SIG-M5 treated with dmso at 0.1 percent for 504 hours (cell line): ENCODE measurements around the gene BRSK2.
"Not testable (repeated sequence)": the region's sequence is repeated elsewhere in the genome, so short reads cannot be mapped to it uniquely, and the experiment has no call there.

Experiments
- DNase-seq: peaks from one replicate; lab custom pipeline; 2025; ENCODE audit not compliant: unreplicated experiment; lab: John Stamatoyannopoulos, UW

BRSK2 gene

DNA sequence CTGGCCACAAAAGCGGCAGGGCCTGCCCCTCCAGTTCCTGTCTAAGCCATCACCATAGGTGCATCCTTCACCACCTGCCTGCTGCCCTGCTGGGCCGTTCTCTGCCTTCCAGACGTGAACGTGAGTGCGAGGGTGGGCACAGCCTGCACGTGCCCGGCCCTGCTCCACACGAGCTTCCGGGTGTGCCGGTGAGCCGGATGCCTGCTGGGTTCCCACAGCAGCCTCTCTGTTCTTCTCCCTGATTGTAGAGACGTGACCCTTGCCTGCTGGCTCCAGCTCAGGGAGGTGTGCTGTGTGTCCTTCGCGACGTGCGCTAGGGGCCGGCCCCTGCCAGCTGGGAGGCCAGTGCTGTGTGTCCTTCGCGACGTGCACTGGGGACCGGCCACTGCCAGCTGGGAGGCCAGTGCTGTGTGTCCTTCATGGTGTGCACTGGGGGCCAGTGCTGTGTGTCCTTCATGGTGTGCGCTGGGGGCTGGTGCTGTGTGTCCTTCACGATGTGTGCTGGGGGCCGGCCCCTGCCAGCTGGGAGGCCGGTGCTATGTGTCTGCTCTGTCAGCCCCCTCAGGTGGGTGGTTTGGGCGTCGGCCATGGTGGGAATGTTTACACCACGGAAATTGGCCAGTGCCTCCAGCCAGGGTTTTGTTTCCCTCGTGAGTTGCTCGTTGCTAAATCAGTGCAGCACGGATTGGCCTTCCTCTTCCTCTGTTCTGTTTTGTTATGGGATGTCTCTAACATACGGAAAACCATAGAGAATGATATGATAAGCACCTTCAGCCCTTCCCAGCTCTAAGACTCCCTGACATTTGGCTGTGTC, 35.4 kb upstream of the BRSK2 start:
- no peak for DNase-seq

DNA sequence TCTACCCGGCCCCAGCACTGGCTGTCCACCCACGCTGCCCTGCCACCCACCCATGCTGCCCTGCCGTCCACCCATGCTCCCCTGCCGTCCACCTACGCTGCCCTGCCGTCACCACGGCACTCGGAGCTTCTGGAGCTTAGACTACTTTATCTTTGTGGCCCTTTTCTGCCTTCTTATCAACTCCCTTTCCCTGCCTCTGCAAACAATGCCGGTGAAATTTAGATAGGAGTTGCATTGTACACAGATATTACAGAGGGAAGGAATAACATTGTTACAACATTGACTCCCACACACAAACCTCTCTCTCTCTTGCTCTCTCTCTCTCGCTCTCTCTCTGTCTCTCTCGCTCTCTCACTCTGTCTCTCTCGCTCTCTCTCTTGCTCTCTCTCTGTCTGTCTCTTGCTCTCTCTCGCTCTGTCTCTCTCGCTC, 33.7 kb upstream of the BRSK2 start:
- DNase-seq, result no peak

DNA sequence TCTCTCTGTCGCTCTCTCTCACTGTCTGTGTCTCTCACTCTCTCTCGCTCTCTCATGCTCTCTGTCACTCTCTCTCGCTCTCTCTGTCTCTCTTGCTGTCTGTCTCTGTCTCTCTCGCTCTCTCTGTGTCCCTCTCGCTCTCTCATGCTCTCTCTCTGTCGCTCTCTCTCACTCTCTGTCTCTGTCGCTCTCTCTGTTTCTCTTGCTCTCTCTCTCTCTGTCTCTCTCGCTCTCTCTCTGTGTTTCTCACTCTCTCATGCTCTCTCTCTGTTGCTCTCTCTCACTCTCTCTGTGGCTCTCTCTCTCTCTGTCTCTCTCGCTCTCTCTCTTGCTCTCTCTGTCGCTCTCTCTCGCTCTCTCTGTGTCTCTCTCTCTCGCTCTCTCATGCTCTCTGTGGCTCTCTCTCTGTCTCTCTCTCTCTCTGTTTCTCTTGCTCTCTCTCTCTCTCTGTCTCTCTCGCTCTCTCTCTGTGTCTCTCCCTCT, 33.2 kb upstream of the BRSK2 start:
- no peak for DNase-seq

DNA sequence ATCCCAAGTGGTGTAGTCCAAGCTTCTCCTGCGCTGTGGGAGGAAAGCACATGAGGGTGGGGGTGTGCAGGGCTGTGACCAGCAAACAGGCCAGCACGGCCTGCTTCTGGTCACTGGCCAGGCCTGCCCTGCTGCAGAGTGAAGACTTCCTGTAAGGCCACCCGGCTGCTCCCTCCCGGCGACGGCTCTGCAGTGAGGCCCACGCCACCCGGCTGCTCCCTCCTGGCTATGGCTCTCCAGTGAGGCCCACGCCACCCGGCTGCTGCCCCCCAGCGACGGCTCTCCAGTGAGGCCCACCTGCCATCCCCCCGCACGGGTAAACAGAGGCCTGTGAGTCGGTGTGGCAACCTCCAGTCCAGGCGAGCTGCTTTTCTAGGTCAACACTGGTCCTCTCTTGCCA, 31.4 kb upstream of the BRSK2 start:
- DNase-seq, result no peak

DNA sequence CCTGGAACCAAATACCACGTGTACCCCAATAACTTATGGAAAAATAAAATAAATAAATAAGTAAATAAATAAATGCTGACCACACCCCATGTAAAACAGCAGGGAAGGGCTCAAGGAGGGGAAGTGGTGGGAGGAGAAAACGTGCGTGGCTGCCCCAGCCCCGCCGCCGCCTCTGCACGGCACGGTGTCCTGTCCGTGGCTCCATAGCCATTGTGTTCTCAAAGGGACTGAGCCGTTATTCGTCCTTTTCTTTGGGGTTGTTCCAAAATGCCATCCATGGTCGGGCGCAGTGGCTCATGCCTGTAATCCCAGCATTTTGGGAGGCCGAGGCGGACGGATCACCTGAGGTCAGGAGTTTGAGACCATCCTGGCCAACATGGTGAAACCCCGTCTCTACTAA, 30.8 kb upstream of the BRSK2 start:
- not testable (repeated sequence) for DNase-seq

DNA sequence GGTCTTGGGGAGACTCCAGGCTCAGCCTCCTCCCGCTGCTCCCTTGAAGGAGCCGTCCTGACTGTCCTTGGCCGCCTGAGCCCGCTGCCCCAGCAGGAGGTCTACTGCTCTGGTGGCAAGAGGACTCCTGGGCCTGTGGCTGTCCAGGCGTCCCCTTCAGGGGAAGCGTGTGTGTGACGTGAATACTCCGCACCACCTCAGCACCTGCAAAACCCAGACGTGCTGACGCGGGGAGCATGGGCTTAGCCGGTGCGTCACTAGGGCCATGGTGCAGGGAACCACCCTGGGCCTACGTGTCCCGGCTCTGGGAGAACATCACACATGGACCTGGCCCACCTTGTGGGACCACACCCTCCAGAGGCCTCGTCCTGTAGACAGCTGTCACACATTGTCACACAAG, 30.2 kb upstream of the BRSK2 start:
- no peak for DNase-seq

DNA sequence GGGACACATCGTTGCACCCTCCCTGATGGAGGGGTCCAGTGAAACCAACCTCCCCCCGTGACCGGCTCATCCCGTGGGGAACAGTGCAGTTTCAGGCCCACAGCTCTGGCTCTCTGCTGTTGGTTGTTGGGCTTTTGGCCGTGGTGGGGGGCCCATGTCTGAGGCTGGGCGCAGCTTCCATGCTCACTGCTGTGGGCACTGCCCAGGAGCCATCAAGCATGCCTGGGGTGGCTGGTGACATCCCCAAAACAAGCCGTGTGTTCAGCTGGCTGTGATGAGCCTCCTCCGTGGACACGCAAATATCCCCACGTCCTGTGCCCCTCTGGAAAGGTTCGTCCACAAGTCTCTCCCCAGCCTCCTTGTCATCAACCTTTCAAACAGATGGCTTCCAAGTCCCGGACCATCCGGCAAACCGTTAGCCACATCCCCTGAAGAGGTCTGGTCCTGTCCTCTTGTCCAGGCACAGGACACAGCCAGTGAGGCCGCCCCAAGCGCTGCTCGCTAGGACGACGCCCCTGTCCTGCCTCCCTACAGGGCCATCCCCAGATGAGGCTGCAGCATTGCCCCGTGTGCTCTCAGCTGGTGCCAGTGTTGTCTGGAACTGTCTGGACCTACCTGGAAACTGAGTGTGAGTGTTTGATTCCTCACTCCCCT, 29.4 kb upstream of the BRSK2 start:
- DNase-seq, result no peak

DNA sequence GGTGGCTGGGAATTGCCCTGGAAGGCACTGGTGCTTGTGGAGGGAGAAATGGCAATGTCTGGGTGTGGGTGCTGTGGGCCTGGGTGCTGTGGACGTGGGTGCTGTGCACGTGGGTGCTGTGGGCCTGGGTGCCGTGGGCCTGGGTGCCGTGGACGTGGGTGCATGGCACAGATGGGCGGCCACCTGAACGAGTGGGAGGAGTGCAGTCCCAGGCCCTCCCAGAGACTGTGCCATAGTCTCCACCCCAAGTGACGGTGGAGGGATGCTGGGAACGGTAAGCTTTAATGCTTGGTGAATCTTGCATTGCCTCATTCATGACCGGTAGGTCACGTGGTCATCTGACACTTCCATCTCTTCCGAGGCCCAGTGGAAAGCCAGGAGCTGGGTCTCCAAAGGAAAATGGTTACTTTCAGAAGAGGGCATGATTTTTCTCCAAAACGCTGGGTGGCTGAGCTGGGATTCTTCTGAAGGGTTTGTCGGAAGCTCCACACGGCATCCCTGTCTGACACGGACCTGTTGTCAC, 28.8 kb upstream of the BRSK2 start:
- DNase-seq, result no peak

DNA sequence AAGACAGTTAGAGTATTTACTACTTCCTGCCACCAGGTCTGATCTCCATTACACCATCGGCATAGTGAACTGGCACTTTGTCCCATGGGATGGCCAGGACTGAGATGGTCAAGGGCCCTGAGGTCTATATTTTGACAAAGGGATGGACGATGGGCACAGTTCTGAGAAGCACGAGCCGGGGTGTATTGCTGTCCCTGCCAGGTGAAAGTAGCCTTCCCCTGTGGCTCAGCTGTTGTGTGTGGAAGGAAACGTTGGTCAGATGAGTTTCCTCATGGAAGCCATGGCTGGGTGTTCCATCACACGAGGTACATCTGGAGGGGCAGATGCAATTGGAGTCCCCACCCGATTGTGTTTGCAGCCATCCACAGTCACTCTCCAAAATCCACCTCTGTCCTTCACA, 27.9 kb upstream of the BRSK2 start:
- DNase-seq, result no peak

DNA sequence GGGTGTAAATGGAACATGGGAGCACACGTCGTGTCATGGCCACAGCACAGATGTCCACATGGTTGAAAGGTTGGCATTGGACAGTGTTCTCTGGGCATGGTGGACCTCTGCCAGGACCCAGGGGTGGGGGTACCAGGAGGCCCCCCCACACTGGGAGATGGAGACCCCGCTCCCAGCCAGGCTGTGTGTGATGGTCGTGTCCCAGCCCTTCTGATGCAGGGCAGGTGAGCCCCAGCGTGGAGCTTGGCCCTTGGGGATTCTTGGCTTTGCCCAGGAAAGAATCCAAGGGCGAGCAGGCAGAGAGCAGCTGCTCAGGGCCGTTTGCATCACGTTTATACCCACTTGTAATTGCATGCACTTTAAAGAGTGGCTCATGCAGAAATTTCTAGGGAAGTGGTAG, 22.0 kb upstream of the BRSK2 start:
- no peak for DNase-seq

DNA sequence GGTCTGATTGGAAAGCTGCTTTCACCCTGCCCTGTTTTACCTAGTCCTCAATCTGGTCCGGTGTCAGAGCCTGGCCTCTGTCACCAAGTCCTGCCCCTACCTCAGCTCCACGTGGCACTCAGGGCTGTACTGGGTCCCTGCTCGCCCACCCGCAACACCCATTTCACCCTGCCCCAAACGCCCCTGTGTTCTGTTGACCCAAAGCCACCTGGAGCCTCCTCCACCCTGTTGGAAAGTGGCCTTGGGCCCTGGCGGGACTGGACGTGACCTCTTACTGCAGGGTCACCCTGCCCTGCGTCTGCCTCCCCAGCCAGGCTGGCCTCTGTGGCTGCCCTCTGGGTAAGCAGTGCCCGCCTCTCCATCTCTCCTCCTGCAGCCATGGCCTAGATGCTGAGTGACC, 21.5 kb upstream of the BRSK2 start:
- DNase-seq, result no peak

DNA sequence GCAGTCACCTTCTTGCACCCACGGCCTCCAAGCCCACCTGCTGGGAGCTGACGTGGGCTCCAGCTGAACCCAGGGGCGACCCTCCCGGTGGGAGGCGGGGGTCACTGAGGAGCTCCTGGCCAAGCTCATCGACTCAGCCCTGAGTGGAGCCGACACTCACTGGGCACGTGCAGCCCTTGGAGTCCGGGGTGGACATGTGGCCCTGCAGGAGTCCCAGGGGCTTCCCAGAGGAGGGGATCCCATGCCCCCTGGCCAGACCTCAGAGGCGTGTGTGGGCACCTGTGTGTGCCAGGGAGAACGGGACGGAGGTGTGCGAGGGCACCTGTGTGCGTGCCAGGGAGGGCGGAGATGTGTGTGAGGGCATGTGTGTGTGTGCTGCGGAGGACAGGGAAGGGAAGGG, 20.8 kb upstream of the BRSK2 start:
- DNase-seq, result no peak

DNA sequence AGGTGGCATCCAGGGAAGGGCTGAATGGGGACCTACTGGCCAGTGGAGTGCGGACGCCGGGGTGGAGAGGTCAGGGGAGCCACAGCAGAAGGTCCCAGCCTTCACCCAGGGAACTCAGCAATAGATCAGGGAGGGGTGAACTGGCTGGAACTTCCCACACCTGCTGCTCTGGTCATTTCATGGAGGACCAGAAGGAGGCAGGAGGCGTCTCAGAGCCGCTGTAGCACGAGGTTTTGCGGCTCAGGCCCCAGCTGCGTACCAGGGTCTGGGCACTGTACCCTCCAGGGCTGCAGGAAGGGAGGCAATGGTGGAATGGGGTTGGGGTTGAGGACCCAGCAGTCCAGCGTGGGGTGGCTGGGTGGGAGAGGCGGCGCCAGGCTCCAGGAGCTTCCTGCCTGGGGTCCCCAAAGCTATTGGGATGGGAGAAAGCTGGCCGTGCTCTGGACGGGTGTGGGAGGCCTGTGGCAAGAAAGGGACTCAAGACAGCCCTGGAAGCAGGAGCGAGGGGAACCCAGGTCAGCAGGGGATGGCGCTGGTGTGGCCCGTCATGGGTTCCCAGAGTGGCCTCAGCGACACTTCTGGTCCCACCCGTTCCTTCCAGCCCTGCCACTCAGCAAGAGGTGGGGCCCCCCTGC, 20.2 kb upstream of the BRSK2 start:
- DNase-seq, result no peak

DNA sequence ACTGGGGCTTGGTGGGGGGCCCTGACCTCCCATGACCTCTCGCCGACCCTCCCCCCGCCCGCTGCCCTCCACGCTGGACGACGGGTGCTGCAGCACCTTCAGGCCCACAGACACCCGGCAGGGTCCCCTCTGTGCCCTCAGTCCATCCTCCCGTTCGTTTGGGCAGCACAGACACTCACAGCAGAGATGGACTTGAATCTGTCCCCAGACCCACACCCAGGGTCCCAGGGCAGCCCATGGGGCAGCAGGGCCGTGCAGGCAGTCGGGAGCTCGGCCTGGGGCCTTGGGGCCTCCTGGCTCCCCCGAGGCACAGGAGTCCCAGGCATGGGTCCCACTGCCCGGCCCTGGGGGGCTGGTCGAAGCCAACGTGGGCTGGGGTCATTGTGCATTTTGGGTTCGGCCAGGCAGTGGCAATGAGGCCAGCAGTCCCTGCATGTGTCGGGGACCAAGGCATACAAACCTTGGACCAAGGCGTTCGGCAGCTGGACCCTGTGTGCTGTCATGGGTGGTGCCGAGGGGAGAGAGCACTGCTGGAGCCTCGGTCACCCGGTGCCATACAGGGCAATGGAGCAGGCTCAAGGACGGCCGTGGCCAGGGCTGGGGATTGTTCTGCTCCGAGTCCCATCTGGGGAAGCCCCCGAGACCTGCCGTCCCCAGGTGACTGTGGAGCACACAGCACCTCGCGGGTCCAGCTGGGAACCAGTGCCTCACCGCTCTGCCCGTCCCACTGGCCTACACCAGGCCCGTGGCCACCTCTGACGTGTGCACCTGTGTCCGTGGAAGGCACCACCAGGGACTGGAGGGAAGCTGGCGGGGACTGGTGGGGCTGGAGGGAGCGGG, 19.3 kb upstream of the BRSK2 start:
- DNase-seq, result no peak

DNA sequence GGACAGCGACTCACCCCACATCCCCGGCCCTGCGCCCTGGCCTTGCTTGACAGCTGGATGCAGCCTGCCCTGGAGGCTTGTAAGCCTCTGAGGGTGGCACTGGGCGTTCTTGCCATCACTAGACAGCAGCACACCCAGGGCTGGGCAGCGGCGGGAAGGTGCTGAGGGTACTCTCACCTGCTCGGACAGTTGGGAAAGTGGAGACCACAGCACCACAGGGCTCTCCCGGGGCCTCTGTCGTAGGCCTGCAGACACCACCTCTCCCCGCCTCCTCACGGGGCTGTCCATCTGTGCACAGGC, 18.8 kb upstream of the BRSK2 start:
- DNase-seq, result no peak

DNA sequence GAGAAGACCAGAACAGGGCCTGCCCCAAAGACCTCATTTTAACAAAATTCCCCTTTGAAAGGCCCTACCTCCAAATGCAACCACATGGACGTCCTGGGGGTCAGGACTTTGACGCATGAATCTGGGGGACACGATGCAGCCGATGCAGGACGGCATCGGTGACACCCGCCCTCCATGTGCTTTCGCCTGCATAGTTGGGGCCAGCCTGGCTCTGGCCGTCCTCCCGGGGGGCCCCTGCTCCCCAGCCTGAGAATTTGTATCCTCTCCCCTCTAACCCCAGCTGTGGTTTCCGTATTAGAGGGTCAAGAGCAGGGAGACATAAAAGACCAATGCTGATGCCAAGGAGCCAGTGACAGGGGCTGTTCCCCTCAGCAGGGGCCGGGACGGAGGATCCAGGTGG, 18.4 kb upstream of the BRSK2 start:
- DNase-seq, result no peak

DNA sequence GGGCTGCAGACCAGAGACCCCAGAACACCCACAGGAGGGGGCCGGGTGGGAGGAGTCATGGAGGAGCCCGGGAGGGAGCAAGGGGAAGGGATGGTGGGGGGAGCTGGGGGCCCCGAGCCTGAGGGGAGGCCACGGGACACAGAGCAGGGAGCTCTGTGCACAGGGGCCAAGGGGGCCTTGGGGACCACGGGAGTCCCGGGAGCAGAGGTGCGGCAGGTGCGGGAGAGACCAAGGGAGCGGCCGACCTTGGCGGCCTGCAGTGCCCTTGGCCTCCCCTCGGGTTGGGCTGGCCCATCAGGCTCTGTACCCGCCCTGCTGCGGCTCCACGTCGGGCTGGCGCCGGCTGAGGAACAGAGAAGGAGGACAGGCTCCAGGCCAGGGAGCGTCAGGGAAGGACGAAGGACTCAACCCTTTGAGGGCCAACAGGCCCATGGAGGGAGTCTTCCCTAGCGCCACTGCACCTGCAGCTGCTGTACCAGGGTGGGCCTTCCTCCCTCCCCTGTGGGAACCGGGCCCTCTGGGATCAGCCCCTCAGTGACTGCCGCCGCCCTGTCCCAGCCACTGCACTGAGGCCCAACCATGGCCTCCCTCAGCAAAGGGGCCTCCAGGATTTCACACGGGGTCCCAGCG, 17.8 kb upstream of the BRSK2 start:
- no peak for DNase-seq

DNA sequence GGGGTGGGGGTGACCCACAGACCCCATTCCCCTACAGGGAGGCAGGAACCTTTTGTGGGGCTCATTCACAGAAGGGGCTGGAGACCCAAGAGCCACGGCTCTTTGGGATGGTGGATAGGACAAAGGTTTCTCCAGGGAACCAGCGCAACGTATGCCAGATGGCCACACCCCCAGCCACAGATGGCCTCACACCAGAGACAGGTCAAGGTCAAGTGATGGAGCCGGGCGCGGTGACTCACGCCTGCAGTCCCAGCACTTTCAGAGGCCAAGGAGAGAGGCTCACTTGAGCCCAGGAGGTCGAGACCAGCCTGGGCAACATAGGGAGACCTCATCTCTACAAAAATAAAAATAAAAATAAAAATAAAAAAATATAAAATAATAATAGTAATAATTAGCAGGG, 17.1 kb upstream of the BRSK2 start:
- DNase-seq, result no peak

DNA sequence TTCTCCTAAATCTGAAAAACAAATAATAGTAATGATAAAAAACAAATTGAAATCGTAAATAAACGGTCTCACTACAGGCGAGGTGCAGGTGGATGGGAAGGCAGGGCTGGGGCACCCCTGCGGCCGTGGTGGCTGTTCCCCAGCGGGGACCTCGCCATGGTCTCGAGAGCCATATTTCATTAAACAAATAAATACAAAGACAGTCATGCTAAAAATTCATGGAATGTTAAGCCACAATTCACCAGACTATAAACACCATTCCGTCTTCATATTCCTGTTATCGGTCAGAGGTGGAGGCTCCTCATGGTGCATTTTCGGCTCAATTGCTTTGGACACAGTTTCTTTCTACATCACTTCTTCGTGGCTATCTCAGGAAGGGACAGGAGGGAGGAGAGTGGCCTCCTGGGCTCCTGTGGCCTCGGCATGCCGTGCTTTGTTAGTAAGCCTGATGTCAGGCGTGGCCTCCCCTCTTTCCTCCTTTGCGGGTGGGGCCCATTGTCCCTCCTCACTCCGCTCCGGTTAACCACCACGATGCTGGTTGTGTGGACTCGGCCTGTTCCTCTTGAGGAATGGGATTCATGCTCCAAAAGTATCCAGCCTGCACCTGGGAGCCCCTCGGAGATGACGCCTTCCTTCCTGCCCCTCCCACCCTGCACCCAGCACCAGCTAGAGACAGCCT, 16.1 kb upstream of the BRSK2 start:
- DNase-seq, result no peak
